HG02610 (cell line): ENCODE data around the gene DCK.
"Not testable (repeated sequence)": the region's sequence is repeated elsewhere in the genome, so short reads cannot be mapped to it uniquely, and the experiment has no call there.

Experiments
- ATAC-seq: cut with Tn5 transposase; IDR thresholded peaks from one replicate; pipeline ENCODE4 v1.9.1; 2021; ENCODE audit warnings: mild to moderate bottlenecking, moderate library complexity; ENCODE audit not compliant: unreplicated experiment

The DCK gene

GRCh38 chr4:71059573-71059972 is 66.1 kb downstream of the DCK start:
- ATAC-seq, result not testable (repeated sequence)

GRCh38 chr4:71062436-71062835 is 69.0 kb downstream of the DCK start:
- no peak for ATAC-seq

- ATAC-seq, result no peak
These were observed 70.3 kb downstream of the DCK start for GRCh38 chr4:71063711-71064110.

- no peak for ATAC-seq
These were observed 71.1 kb downstream of the DCK start for GRCh38 chr4:71064521-71064920.

GRCh38 chr4:71065991-71066510 is 72.6 kb downstream of the DCK start:
- no peak for ATAC-seq

- no peak for ATAC-seq
These were observed 73.6 kb downstream of the DCK start for GRCh38 chr4:71066737-71067716.

GRCh38 chr4:71069063-71069462 is 75.6 kb downstream of the DCK start:
- no peak for ATAC-seq

- ATAC-seq, result no peak
These were observed 76.6 kb downstream of the DCK start for GRCh38 chr4:71070015-71070414.

GRCh38 chr4:71074452-71075299 is 81.2 kb downstream of the DCK start:
- no peak for ATAC-seq
